ENCODE results near the gene RPA1.

Gene RPA1

GRCh38 chr17:1947743-1948516, 118.1 kb downstream of the RPA1 start:
- no CpG with 5 or more reads among the region's 22 CpGs for WGBS, 2 donors (ENCODE audit: extremely low coverage in 2 of 2, insufficient read length in 2 of 2, insufficient replicate concordance in 1 of 2)
- no peak for DNase-seq (ENCODE audit: low spot score)

DNA sequence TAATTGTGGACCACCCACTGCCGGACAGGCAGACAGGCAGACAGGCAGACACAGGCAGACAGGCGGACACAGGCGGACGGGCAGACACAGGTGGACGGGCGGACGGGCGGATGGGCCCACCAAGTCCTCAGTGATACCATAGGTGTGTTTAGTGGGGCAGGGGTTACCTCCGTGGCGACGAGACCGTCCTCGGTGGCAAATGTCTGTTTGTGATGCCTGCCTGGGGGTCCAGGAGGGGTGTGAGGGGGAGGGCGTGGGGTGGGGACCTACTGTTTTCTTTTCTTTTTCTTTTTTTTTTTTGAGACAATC, 118.7 kb downstream of the RPA1 start:
- Histone ChIP-seq H3K27ac (replicated peaks; ENCODE audit: low read length) (no peak overlapping the region), H4K91ac (ENCODE audit: low read depth, low read length, poor library complexity) (no peak overlapping the region), H2BK120ac (ENCODE audit: low read depth, low read length) (peak overlapping the region; percentile 7), H3K9me3 (replicated peaks in 1 of 2; ENCODE audit: control insufficient read depth in 2 of 2, insufficient read depth in 1 of 2, low read depth in 1 of 2, low read length in 2 of 2) (peaks cover 0 to 2% of the 10 kb centered on the region in 2 donors), H2AK5ac (ENCODE audit: low read depth, low read length) (peak overlapping the region; percentile 97), H3K9ac (ENCODE audit: low read depth, low read length, poor library complexity) (peak overlapping the region; percentile 79), H2BK12ac (ENCODE audit: low read length) (peak overlapping the region; percentile 91), H3K23ac (ENCODE audit: low read depth, low read length, poor library complexity) (no peak overlapping the region), H2BK5ac (ENCODE audit: low read length) (peak overlapping the region; percentile 96), H3K4ac (ENCODE audit: low read length) (no peak overlapping the region), H2BK15ac (ENCODE audit: low read length) (peak overlapping the region; percentile 27), H2AFZ (ENCODE audit: low read length) (peak overlapping the region; percentile 88), H3K4me3 (ENCODE audit: low read length in 2 of 2) (no peak overlapping the region), H3K4me2 (ENCODE audit: insufficient read depth, low read length, poor library complexity, severe bottlenecking) (no peak overlapping the region), H3K36me3 (replicated peaks in 1 of 2; ENCODE audit: control insufficient read depth in 2 of 2, insufficient read depth in 2 of 2, low read length in 2 of 2) (no peaks in the 10 kb centered on the region), H3K27me3 (ENCODE audit: control insufficient read depth in 3 of 3, insufficient read depth in 3 of 3, low read depth in 1 of 3, low read length in 3 of 3) (no peaks in the 10 kb centered on the region), H4K8ac (ENCODE audit: low read depth, low read length) (no peak overlapping the region), H3K18ac (ENCODE audit: low read length) (peak overlapping the region; percentile 33), H3K14ac (ENCODE audit: low read length) (no peak overlapping the region), H3K79me1 (ENCODE audit: low read depth, low read length) (no peaks in the 10 kb centered on the region), H3K4me1 (ENCODE audit: control insufficient read depth in 2 of 2, insufficient read depth in 1 of 2, low read depth in 1 of 2, low read length in 2 of 2) (peaks cover 28% of the 10 kb centered on the region in 2 donors)
- no CpG with 5 or more reads among the region's 14 CpGs for WGBS, 2 donors (ENCODE audit: extremely low coverage in 2 of 2, insufficient read length in 2 of 2, insufficient replicate concordance in 1 of 2)
- no peak for DNase-seq (ENCODE audit: low spot score)

More at GRCh38 chr17:1947743-1948516, 118.1 kb downstream of the RPA1 start:
- Histone ChIP-seq H2BK15ac (ENCODE audit: low read length) (peak overlapping the region; percentile 44), H4K91ac (ENCODE audit: low read depth, low read length, poor library complexity) (no peak overlapping the region), H3K9ac (ENCODE audit: low read depth, low read length, poor library complexity) (peak overlapping the region; percentile 79), H3K79me1 (ENCODE audit: low read depth, low read length) (no peaks in the 10 kb centered on the region), H2BK120ac (ENCODE audit: low read depth, low read length) (peak overlapping the region; percentile 7), H3K18ac (ENCODE audit: low read length) (peak overlapping the region; percentile 33), H3K23ac (ENCODE audit: low read depth, low read length, poor library complexity) (peak overlapping the region; percentile 61), H3K4me3 (ENCODE audit: low read length in 2 of 2) (no peak overlapping the region), H3K9me3 (replicated peaks in 1 of 2; ENCODE audit: control insufficient read depth in 2 of 2, insufficient read depth in 1 of 2, low read depth in 1 of 2, low read length in 2 of 2) (peaks cover 0 to 2% of the 10 kb centered on the region in 2 donors), H2AK5ac (ENCODE audit: low read depth, low read length) (peak overlapping the region; percentile 97), H4K8ac (ENCODE audit: low read depth, low read length) (no peak overlapping the region), H3K36me3 (replicated peaks in 1 of 2; ENCODE audit: control insufficient read depth in 2 of 2, insufficient read depth in 2 of 2, low read length in 2 of 2) (no peaks in the 10 kb centered on the region), H2BK5ac (ENCODE audit: low read length) (peak overlapping the region; percentile 96), H3K14ac (ENCODE audit: low read length) (peak overlapping the region; percentile 92), H3K4me1 (ENCODE audit: control insufficient read depth in 2 of 2, insufficient read depth in 1 of 2, low read depth in 1 of 2, low read length in 2 of 2) (peaks cover 28% of the 10 kb centered on the region in 2 donors), H3K27ac (replicated peaks; ENCODE audit: low read length) (peak overlapping the region; percentile 33), H3K4ac (ENCODE audit: low read length) (no peak overlapping the region), H2BK12ac (ENCODE audit: low read length) (peak overlapping the region; percentile 91), H2AFZ (ENCODE audit: low read length) (peak overlapping the region; percentile 88), H3K27me3 (ENCODE audit: control insufficient read depth in 3 of 3, insufficient read depth in 3 of 3, low read depth in 1 of 3, low read length in 3 of 3) (no peaks in the 10 kb centered on the region), H3K4me2 (ENCODE audit: insufficient read depth, low read length, poor library complexity, severe bottlenecking) (no peak overlapping the region)

All from neuronal stem cell (in vitro differentiated cells).